NB4 (cell line): ENCODE results near the gene GBGT1.

Experiments used
- CTCF ChIP-seq: IDR thresholded peaks from one replicate; pipeline ENCODE4 v1.5.1; 2012; ENCODE audit warnings: low read depth, low read length
- MYC ChIP-seq: IDR thresholded peaks from 2 replicates; pipeline ENCODE4 v1.6.1; 2011; ENCODE audit warnings: low read depth, low read length
- POLR2A ChIP-seq: IDR thresholded peaks from 2 replicates; pipeline ENCODE4 v1.6.1; 2011; ENCODE audit warnings: mild to moderate bottlenecking; ENCODE audit not compliant: insufficient read length; ENCODE audit errors: extremely low read depth

- no peak for TF ChIP-seq POLR2A
- no peak for TF ChIP-seq CTCF
- no peak for TF ChIP-seq MYC
Measured at GRCh38 chr9:133189826-133190225, 26.1 kb upstream of the GBGT1 start.
